Measurements from ENCODE around the gene RNASE8. TPM values are rescaled to one million over a fixed set of nuclear protein-coding genes. Genes with fewer than 3 reads are reported as not detected.

RNASE8 gene
- total RNA-seq, result 0.72 TPM in 1 of 2 replicates, not detected in the other

GRCh38 chr14:21057803-21058675, at the start of gene RNASE8:
Gene RNASE8, plus strand, starts transcription at chr14:21057822. Its CDS starts 71 bp downstream, at chr14:21057893.

GRCh38 chr14:21024585-21025370, 32.8 kb upstream of the RNASE8 start, which contains the start of gene NDRG2:
Gene NDRG2, minus strand, starts transcription at chr14:21025061. Its CDS starts 1,746 bp downstream, at chr14:21023315.

GRCh38 chr14:21029917-21030316, 27.7 kb upstream of the RNASE8 start, which contains the start of gene TPPP2:
Gene TPPP2, plus strand, starts transcription at chr14:21030217. Its CDS starts 365 bp downstream, at chr14:21030582.

GRCh38 chr14:21034707-21035106, 22.9 kb upstream of the RNASE8 start, which contains the start of gene RNASE13:
Gene RNASE13, minus strand, starts transcription at chr14:21034807. Its CDS starts 519 bp downstream, at chr14:21034288.

GRCh38 chr14:21041676-21042433, 15.8 kb upstream of the RNASE8 start, which contains the start of gene RNASE7:
Gene RNASE7, plus strand, starts transcription at chr14:21042362. Its CDS starts 631 bp downstream, at chr14:21042993.

GRCh38 chr14:21070083-21070609, 12.5 kb downstream of the RNASE8 start, which contains the start of gene ARHGEF40:
Gene ARHGEF40, plus strand, starts transcription at chr14:21070304. Its CDS starts 93 bp downstream, at chr14:21070397.

GRCh38 chr14:21098076-21098891, 40.7 kb downstream of the RNASE8 start, which contains the start of gene ZNF219:
Gene ZNF219, minus strand, starts transcription at chr14:21098655. Its CDS starts 5,064 bp downstream, at chr14:21093591.

GRCh38 chr14:21100931-21101330, 43.3 kb downstream of the RNASE8 start, which contains the start of gene TMEM253:
Gene TMEM253, plus strand, starts transcription at chr14:21101066. Its CDS starts 278 bp downstream, at chr14:21101344.

Other genes starting within 250 kb of the RNASE8 start
- gene RNASE3, start 166.4 kb upstream of the RNASE8 start, total RNA-seq, result not detected in 2 replicates
- not detected in 2 replicates for gene RNASE2, start 102.3 kb upstream of the RNASE8 start, total RNA-seq
- gene METTL17, start 67.8 kb upstream of the RNASE8 start, total RNA-seq, result 47.2 and 64.6 TPM in 2 replicates
- 0.48 TPM in 1 of 2 replicates, not detected in the other for gene SLC39A2, start 58.5 kb upstream of the RNASE8 start, total RNA-seq
- 11.8 and 13.2 TPM in 2 replicates for gene NDRG2, start 32.8 kb upstream of the RNASE8 start, total RNA-seq
- not detected in 2 replicates for gene TPPP2, start 27.6 kb upstream of the RNASE8 start, total RNA-seq
- not detected in 2 replicates for gene RNASE13, start 23.0 kb upstream of the RNASE8 start, total RNA-seq
- 13.6 and 36.1 TPM in 2 replicates for gene RNASE7, start 15.5 kb upstream of the RNASE8 start, total RNA-seq
- 11.5 and 18.3 TPM in 2 replicates for gene ARHGEF40, start 12.5 kb downstream of the RNASE8 start, total RNA-seq
- 10.2 and 23.1 TPM in 2 replicates for gene ZNF219, start 40.8 kb downstream of the RNASE8 start, total RNA-seq
- gene TMEM253, start 43.2 kb downstream of the RNASE8 start, total RNA-seq, result 0.24 TPM in 1 of 2 replicates, not detected in the other
- gene OR5AU1, start 98.2 kb downstream of the RNASE8 start, total RNA-seq, result not detected in 2 replicates
- 740 and 773 TPM in 2 replicates for gene HNRNPC, start 211.6 kb downstream of the RNASE8 start, total RNA-seq
- gene RPGRIP1, start 222.3 kb downstream of the RNASE8 start, total RNA-seq, result not detected in 2 replicates